Left ventricle myocardium inferior (tissue), 1 donor: ENCODE data around the gene NUMA1. TPM values are rescaled to one million over a fixed set of nuclear protein-coding genes. Genes with fewer than 3 reads are reported as not detected.

Experiments used
- DNase-seq: peaks from one replicate; pipeline ENCODE4 v3.0.0-alpha.2; 2020
- H3K27ac ChIP-seq: fragments of 200-600 bp; replicated peaks from 2 replicates; pipeline ENCODE4 v1.8.0; 2021
- H3K27me3 ChIP-seq: fragments of 200-600 bp; 2 replicates; pipeline ENCODE4 v1.8.0; 2021; ENCODE audit warnings: low read depth
- H3K36me3 ChIP-seq: fragments of 200-600 bp; 2 replicates; pipeline ENCODE4 v1.8.0; 2021
- H3K4me1 ChIP-seq: fragments of 200-600 bp; 2 replicates; pipeline ENCODE4 v1.8.0; 2021
- H3K4me3 ChIP-seq: fragments of 200-600 bp; 2 replicates; pipeline ENCODE4 v1.8.0; 2021; ENCODE audit warnings: mild to moderate bottlenecking, moderate library complexity
- H3K9me3 ChIP-seq: fragments of 200-600 bp; replicated peaks from 2 replicates; pipeline ENCODE4 v1.8.0; 2021
- intact Hi-C: fragments of 100-400 bp; cut with micrococcal nuclease; formaldehyde crosslinking; loops from one replicate; pipeline ENCODE4 v1.11.0; 2022
- total RNA-seq: library from RNA; stranded (reverse); fragmentation: NEBNext Ultra II Directional; extraction: Animal tissue kit (Norgen Biotek cat#: 25700); gene quantifications from one replicate; pipeline ENCODE4 v1.2.1, GENCODE V29; 2021
- TF ChIP-seq, protein P1 (sequence below): fragments of 200-600 bp; IDR thresholded peaks from 2 replicates; pipeline ENCODE4 v1.8.0; 2021; ENCODE audit warnings: antibody characterized with exemption, mild to moderate bottlenecking, borderline replicate concordance
- donor health status: DM: no; HTN: yes; CAD: no; lungs with severe emphysema.

Gene NUMA1
- total RNA-seq, 1 donor from 2014 or later, result 82.5 TPM

DNA sequence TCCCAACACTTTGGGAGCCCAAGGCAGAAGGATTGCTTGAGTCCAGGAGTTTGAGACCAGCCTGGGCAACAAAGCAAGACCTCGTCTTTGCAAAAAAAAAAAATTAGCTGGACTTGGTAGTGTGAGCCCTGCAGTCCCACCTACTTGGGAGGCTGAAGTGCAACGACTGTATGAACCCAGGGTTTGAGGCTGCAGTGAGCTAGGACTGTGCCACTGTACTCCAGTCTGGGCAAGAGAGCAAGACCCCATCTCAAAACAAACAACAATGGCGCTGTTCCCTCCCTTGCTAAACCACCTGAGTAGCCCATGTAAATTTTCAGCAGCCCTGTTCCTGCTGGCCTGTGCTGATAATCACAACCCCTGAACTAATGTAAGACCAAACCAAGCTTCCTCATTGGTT, 19.7 kb upstream of the NUMA1 start:
- DNase-seq, result no peak
- H3K4me3 ChIP-seq, result no peak overlapping the region
- H3K36me3 ChIP-seq, result peaks cover 40% of the 10 kb centered on the region
- peak overlapping the region; percentile 3 for H3K27ac ChIP-seq
- no peaks in the 10 kb centered on the region for H3K9me3 ChIP-seq
- no peaks in the 10 kb centered on the region for H3K27me3 ChIP-seq
- intact Hi-C loops, result no loop called here
- TF ChIP-seq, protein P1, sequence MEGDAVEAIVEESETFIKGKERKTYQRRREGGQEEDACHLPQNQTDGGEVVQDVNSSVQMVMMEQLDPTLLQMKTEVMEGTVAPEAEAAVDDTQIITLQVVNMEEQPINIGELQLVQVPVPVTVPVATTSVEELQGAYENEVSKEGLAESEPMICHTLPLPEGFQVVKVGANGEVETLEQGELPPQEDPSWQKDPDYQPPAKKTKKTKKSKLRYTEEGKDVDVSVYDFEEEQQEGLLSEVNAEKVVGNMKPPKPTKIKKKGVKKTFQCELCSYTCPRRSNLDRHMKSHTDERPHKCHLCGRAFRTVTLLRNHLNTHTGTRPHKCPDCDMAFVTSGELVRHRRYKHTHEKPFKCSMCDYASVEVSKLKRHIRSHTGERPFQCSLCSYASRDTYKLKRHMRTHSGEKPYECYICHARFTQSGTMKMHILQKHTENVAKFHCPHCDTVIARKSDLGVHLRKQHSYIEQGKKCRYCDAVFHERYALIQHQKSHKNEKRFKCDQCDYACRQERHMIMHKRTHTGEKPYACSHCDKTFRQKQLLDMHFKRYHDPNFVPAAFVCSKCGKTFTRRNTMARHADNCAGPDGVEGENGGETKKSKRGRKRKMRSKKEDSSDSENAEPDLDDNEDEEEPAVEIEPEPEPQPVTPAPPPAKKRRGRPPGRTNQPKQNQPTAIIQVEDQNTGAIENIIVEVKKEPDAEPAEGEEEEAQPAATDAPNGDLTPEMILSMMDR, result no peak
- peaks cover 54% of the 10 kb centered on the region for H3K4me1 ChIP-seq

DNA sequence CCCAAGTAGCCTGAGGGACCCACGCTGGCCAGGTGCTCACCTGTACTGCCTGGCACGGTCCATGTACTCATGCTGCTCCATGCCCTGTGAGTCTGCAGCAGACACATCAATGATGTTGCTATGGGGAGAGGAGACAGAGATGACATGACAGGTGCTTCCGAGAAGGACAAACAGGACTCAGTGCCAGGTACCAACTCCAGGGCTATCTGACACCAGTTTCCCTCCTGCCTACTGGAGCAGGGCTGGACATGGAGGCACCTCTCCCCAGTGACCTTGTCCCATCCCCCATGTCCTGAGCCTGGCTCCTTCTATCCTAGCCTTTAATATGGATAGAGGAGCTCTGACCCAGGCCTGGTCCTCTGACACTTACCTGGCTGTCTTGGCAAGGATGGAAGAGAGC, 18.4 kb upstream of the NUMA1 start:
- Histone ChIP-seq H3K9me3 (no peaks in the 10 kb centered on the region), H3K4me1 (peaks cover 50% of the 10 kb centered on the region), H3K4me3 (no peak overlapping the region), H3K27ac (no peak overlapping the region), H3K27me3 (no peaks in the 10 kb centered on the region), H3K36me3 (peaks cover 50% of the 10 kb centered on the region)
- TF ChIP-seq, protein P1, result no peak
- no peak for DNase-seq
- intact Hi-C loops, result no loop called here

DNA sequence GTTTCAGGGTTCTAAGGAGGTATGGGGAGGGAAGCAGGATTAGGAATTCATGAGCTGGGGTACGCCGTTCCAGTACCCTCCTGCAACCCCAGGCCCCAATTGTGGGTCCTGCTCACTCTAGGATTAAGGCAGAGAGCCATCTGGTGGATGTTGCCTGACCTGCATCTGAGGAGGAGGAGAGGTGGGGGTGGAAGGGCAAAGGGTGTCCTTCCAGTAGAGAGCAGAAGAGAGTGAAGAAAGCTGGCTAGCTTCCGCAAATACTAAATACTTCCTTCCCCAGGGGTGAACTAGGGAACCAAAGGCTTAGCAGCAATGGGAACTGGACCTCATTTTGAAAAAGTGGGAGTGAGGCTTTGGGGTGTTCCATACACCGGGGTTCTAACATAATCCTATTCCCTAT, 10.9 kb upstream of the NUMA1 start:
- no peaks in the 10 kb centered on the region for H3K9me3 ChIP-seq
- H3K27me3 ChIP-seq, result no peaks in the 10 kb centered on the region
- TF ChIP-seq, protein P1, result peak; percentile 91
- H3K4me3 ChIP-seq, result no peak overlapping the region
- peak; percentile 57 for DNase-seq
- H3K36me3 ChIP-seq, result peaks cover 22% of the 10 kb centered on the region
- H3K4me1 ChIP-seq, result peaks cover 13% of the 10 kb centered on the region
- H3K27ac ChIP-seq, result peak overlapping the region; percentile 56
- intact Hi-C loops, result loop anchor here (2.0 kb wide), 1 partner anchor 66 kb away; no protein-coding TSS in a partner anchor

DNA sequence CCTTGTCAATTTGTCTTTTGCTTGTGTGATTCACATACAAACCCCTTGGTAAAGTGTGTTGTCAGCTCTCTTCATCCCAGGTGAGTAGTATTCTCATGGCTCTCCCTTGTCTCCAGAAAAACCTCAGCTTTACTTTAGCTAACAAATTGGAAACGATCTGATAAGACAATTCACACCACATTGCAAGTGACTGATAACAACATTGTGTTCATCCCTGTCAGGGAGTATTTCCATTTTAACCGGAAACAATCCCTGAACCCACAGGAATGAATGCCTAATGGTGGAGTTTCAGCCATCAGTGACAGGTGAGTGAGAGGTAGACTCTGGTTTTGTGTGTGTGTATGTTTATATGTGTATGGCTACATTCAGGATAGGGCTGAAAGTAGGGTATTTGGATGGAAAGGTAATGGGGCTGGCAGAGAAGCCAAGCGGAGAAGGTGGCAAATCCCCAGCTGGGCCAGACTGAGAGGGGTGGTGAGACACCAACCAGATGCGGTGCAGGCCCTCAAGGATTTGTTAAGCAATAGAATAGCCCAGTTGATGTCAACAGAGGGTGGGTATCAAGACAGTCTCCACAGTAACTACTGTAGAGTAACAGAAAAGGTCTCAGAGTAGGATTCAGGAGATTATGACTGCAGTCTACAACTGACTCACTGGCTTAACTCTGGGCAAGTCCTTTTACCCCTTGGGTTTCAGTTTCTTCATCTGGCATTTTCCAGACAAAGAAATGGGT, 7.9 kb upstream of the NUMA1 start:
- H3K9me3 ChIP-seq, result no peaks in the 10 kb centered on the region
- H3K36me3 ChIP-seq, result peaks cover 8% of the 10 kb centered on the region
- intact Hi-C loops, result loop anchor here (5.0 kb wide), 1 partner anchor 111 kb away; no protein-coding TSS in a partner anchor
- no peaks in the 10 kb centered on the region for H3K27me3 ChIP-seq
- DNase-seq, result no peak
- no peak overlapping the region for H3K27ac ChIP-seq
- no peak overlapping the region for H3K4me3 ChIP-seq
- H3K4me1 ChIP-seq, result peaks cover 13% of the 10 kb centered on the region
- TF ChIP-seq, protein P1, result no peak

DNA sequence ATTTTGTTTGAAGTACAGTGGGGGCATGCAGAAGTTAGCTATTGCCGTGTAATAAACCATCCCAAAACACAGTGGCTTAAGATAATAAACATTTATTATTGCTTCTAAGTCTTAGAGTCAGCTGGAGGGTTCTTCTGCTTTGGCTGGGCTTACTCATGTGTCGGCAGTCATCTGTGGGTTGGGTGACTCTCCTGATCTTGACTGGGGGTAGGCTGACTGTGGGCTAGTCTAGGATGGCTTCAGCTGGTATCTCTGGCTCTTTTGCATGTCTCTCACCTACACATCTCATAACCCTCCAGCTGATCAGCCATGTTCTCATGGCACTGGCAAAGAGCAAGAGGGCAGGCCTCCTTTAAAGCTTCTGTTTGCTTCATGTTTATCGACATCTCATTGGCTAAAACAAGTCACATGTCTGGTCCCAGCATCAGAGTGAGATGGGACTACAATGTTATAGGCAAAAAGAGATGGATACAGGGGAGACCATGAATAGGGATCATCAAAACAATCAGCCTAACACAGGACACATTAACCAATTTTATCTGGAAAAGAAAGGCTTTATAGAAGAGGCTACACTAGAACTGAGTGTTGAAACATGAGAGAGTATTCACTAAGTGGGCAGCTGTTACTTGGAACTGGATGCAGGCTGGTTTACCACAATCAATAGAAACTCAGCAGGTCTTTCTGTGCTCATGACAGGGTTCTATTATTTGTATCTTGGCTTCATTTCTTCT, 5.4 kb upstream of the NUMA1 start:
- intact Hi-C loops, result loop anchor here (5.0 kb wide), 1 partner anchor 108 kb away; no protein-coding TSS in a partner anchor
- Histone ChIP-seq H3K27me3 (no peaks in the 10 kb centered on the region), H3K36me3 (peaks cover 8% of the 10 kb centered on the region), H3K4me1 (peaks cover 10% of the 10 kb centered on the region), H3K27ac (no peak overlapping the region), H3K9me3 (no peaks in the 10 kb centered on the region), H3K4me3 (no peak overlapping the region)
- no peak for DNase-seq
- TF ChIP-seq, protein P1, result no peak
